ENCODE data around the gene PIK3R2.

DNA sequence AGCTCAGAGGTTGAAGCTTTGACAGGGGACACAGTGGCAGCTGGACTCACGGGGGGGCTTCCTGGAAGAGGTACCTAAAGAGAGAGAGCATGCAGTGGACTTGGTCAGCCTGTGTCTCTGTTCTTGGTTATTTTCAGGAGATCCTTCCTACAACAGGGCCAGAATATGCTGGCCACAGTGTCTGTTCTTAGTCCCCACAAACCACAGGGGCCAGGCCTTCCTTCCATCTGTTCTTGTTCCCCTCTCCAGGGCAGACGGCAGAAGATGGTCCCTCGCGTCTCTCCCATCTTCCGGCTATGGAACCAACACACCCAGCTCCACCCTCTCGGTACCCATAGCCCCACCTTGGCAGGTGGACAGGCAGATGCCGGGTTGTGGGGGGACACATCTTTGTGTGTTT is 30.5 kb upstream of the PIK3R2 start:
- TF ChIP-seq, protein P1, sequence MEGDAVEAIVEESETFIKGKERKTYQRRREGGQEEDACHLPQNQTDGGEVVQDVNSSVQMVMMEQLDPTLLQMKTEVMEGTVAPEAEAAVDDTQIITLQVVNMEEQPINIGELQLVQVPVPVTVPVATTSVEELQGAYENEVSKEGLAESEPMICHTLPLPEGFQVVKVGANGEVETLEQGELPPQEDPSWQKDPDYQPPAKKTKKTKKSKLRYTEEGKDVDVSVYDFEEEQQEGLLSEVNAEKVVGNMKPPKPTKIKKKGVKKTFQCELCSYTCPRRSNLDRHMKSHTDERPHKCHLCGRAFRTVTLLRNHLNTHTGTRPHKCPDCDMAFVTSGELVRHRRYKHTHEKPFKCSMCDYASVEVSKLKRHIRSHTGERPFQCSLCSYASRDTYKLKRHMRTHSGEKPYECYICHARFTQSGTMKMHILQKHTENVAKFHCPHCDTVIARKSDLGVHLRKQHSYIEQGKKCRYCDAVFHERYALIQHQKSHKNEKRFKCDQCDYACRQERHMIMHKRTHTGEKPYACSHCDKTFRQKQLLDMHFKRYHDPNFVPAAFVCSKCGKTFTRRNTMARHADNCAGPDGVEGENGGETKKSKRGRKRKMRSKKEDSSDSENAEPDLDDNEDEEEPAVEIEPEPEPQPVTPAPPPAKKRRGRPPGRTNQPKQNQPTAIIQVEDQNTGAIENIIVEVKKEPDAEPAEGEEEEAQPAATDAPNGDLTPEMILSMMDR (conservative IDR thresholded peaks at IDR 0.05; ENCODE audit: low read depth, low read length): no peak
- no peak for TF ChIP-seq EZH2 (IDR thresholded peaks at IDR 0.05; ENCODE audit: borderline replicate concordance, low read depth, low read length, poor library complexity, severe bottlenecking)

Data from A673 (cell line).